Breast epithelium (tissue), 3 donors: ENCODE results near the gene PSEN2.

Source experiments
- CTCF ChIP-seq, 3 donors: fragments of 450-650 bp; IDR thresholded peaks; one replicate each; pipeline ENCODE4 v1.5.1; 2016 to 2017; ENCODE audit warnings: antibody characterized with exemption in 3 of 3, mild to moderate bottlenecking in 3 of 3, moderate library complexity in 3 of 3
- POLR2A ChIP-seq: fragments of 450-650 bp; IDR thresholded peaks from one replicate; pipeline ENCODE4 v1.6.1; 2016; ENCODE audit warnings: antibody characterized with exemption, mild to moderate bottlenecking, moderate library complexity

- TF ChIP-seq POLR2A (no peak), CTCF (IDR thresholded peaks at IDR 0.05) (no peak)
Observed at GRCh38 chr1:226867461-226868054, 2.9 kb upstream of the PSEN2 start.
